ENCODE results near the gene CTR9. TPM values are rescaled to one million over a fixed set of nuclear protein-coding genes. Genes with fewer than 3 reads are reported as not detected.

The CTR9 gene
- total and polyA plus RNA-seq, 9 of the 15 experiments (the other 6 are each of a cell fraction or from before 2014, with no cell fraction given): 25.4 to 79.3 (median 47.3) TPM

- no peak for TF ChIP-seq MIER1 (IDR thresholded peaks at IDR 0.05; ENCODE audit: low read depth)
- no peak for TF ChIP-seq IFI16 (CRISPR knock-in tag; IDR thresholded peaks at IDR 0.05)
- no peak for TF ChIP-seq STAT5B (CRISPR knock-in tag; IDR thresholded peaks at IDR 0.05)
- TF ChIP-seq SNRNP70 (optimal IDR thresholded peaks at IDR 0.05; ENCODE audit: low read depth, low read length): no peak
- no peak for TF ChIP-seq PBX2 (CRISPR knock-in tag; IDR thresholded peaks at IDR 0.05; ENCODE audit: low read depth)
- no peak for TF ChIP-seq PBX2 (tag; conservative IDR thresholded peaks at IDR 0.05; ENCODE audit: low read depth)
- TF ChIP-seq RBBP5 (IDR thresholded peaks at IDR 0.05; ENCODE audit: borderline replicate concordance, insufficient read depth, low read length, poor library complexity, severe bottlenecking): no peak
- TF ChIP-seq SIN3B (IDR thresholded peaks at IDR 0.05; ENCODE audit: low read depth): no peak
- TF ChIP-seq RFX7 (CRISPR knock-in tag; IDR thresholded peaks at IDR 0.05): no peak
- TF ChIP-seq RHOXF2B (CRISPR knock-in tag; conservative IDR thresholded peaks at IDR 0.05): no peak
- no peak for TF ChIP-seq GTF2A2 (tag; IDR thresholded peaks at IDR 0.05)
- TF ChIP-seq TEAD4 (IDR thresholded peaks at IDR 0.05; ENCODE audit: low read length): peak; percentile 84
- no peak for TF ChIP-seq TEAD4 (CRISPR knock-in tag; IDR thresholded peaks at IDR 0.05; ENCODE audit: borderline replicate concordance)
- no peak for TF ChIP-seq CXXC5 (CRISPR knock-in tag; IDR thresholded peaks at IDR 0.05)
- TF ChIP-seq CEBPZ (IDR thresholded peaks at IDR 0.05; ENCODE audit: borderline replicate concordance, low read depth, low read length): no peak
- no peak for TF ChIP-seq ZBTB7A (IDR thresholded peaks at IDR 0.05; ENCODE audit: borderline replicate concordance, control insufficient read depth, low read depth, low read length)
- no peak for TF ChIP-seq TCF15 (CRISPR knock-in tag; IDR thresholded peaks at IDR 0.05)
- TF ChIP-seq PHF8 (IDR thresholded peaks at IDR 0.05; ENCODE audit: borderline replicate concordance, low read length): no peak
- TF ChIP-seq MAFF (IDR thresholded peaks at IDR 0.05; ENCODE audit: low read length): no peak
- TF ChIP-seq HMGN3 (IDR thresholded peaks at IDR 0.05; ENCODE audit: borderline replicate concordance, extremely low read depth, insufficient read length, low read depth, low read length): no peak
- TF ChIP-seq TBL1XR1 (IDR thresholded peaks at IDR 0.05; ENCODE audit: low read length in 2 of 2): peak in 1 of 2 experiments; percentile 76; a peak in 2 of 4 replicates
- no peak for TF ChIP-seq TSC22D4 (tag; IDR thresholded peaks at IDR 0.05)
- TF ChIP-seq BACH1 (tag; IDR thresholded peaks at IDR 0.05): no peak
- no peak for TF ChIP-seq NCOA1 (IDR thresholded peaks at IDR 0.05; ENCODE audit: low read depth)
Observed at GRCh38 chr11:10716122-10716521, 34.9 kb upstream of the CTR9 start (continued).
